NCI-H526 (cell line): ENCODE measurements around the gene PLEKHJ1.
"Not testable (repeated sequence)": the region's sequence is repeated elsewhere in the genome, so short reads cannot be mapped to it uniquely, and the experiment has no call there.

ENCODE experiments used
- DNase-seq, 2 experiments: peaks; one replicate each; lab custom pipeline; 2025; lab: John Stamatoyannopoulos, UW

The PLEKHJ1 gene

DNA sequence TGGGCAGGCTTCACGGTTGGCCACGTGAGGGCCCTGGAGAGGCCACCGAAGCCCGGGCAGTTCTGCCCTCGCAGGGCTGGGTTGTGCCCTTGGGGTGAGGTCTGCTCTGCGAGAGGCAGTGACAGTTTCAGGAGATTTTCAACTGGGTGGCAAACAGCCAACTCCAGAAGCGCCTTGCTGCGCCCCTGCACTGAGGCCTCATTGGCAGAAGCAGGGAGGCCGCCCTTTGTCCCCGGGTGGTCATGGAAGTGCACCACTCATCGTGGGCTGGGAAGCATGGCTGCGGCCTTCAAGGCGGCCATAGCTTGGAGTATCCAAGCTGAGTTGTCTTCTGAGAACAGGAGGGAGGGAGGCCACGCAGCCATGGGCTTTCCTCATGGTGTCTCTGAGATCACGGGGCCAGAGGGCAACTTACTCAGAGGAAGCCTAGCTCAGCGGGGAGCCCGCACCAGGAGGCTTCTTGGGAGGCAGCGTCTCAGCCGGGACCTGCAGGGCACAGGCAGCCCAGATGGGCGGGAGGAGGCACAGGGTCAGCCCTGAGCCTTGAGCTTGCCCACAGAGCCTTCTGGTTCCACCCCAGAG, 14.8 kb downstream of the PLEKHJ1 start:
- DNase-seq = no peak

DNA sequence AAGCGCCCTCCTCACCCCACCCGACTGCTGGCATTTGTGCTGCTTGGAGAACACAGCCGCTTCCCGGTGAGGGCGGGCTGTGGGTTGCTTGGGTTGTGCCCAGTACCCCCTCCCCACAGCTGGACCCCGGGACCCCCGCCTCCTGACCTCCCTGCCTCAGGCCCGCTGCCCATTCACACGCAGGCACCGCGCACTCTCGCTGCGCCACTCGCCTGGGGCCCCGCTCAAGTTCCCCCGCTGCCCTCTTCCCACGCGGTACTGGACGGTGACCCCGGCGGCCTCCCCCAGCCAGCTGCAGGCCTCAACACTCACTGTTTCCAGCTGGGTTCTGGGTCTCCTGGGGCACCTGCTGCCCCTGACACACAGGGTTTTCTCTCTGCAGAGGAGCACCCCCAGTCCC, 16.4 kb downstream of the PLEKHJ1 start:
- no peak for DNase-seq

DNA sequence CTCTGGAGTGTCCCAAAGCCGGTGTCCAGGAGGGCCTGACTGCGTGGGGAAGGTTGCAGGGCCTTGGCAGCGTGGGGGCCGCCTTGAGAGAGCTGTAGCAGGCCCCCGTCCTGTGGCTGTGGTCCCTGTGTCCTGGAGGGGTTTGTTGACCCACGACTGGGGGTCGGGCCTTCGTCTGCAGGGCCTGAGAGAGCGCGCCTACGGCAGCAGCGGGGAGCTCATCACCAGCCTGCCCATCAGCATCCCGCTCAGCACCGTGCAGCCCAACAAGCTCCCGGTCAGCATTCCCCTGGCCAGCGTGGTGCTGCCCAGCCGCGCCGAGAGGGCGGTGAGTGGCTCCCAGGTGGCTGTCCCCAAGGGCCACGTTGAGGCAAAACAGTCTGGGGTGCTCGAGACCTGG, 18.5 kb downstream of the PLEKHJ1 start:
- DNase-seq = no peak

DNA sequence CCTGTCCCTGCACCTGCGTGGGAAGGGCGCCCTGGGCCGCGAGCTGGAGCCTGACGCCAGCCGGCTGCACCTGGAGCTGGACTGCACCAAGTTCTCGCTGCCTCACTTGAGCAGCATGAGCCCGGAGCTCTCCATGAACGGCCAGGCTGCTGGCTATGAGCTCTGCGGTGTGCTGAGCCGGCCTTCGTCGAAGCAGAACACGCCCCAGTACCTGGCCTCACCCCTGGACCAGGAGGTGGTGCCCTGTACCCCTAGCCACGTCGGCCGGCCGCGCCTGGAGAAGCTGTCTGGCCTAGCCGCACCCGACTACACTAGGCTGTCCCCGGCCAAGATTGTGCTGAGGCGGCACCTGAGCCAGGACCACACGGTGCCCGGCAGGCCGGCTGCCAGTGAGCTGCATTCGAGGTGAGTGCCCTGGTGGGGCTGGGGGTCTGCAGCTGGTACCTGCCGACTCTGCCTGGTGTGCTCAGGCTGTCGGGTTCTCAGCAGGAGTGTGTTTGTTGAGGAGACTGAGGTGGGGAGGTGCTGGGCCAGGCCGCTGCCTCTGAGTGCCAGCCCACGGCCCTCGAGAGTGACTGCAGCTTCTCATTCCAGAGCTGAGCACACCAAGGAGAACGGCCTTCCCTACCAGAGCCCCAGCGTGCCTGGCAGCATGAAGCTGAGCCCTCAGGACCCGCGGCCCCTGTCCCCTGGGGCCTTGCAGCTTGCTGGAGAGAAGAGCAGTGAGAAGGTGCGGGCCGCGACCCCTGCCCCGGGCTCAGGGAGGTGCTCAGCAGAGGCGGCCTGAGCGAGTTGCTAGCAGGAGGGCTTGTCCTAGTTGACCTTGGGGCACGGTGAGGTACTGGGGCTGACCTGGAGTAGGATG, 19.5 kb downstream of the PLEKHJ1 start:
- DNase-seq = no peak

GRCh38 chr19:2215281-2215751, 20.8 kb downstream of the PLEKHJ1 start:
- no peak for DNase-seq

GRCh38 chr19:2214251-2214650, 21.9 kb downstream of the PLEKHJ1 start:
- no peak for DNase-seq

GRCh38 chr19:2213799-2214198, 22.3 kb downstream of the PLEKHJ1 start:
- no peak for DNase-seq

GRCh38 chr19:2212861-2213711, 23.0 kb downstream of the PLEKHJ1 start:
- DNase-seq = no peak

- DNase-seq = no peak
Measured at GRCh38 chr19:2210987-2211740, 25.0 kb downstream of the PLEKHJ1 start.

- no peak for DNase-seq
Measured at GRCh38 chr19:2210206-2210605, 25.9 kb downstream of the PLEKHJ1 start.

GRCh38 chr19:2209408-2209807, 26.7 kb downstream of the PLEKHJ1 start:
- DNase-seq = no peak

DNA sequence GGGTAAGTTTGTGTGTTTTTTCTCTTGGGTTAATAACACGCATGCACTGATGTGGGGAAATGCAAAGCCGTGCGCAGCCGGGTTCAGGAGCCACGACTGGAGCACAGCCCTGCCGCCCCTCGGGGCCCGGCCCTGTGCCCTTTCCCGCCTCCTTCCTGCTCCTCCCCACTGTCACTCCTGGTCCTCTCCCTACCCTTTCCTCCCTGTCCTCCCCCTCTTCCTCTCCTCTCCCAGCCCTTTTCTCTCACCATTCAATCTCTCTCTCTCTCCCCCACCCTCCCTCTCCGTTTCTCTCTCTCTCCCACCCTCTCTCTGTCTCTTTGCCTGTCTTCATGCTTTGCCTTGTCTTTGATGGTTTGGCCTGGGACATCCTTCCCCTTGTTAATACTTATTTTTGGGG, 27.2 kb downstream of the PLEKHJ1 start:
- no peak for DNase-seq

DNA sequence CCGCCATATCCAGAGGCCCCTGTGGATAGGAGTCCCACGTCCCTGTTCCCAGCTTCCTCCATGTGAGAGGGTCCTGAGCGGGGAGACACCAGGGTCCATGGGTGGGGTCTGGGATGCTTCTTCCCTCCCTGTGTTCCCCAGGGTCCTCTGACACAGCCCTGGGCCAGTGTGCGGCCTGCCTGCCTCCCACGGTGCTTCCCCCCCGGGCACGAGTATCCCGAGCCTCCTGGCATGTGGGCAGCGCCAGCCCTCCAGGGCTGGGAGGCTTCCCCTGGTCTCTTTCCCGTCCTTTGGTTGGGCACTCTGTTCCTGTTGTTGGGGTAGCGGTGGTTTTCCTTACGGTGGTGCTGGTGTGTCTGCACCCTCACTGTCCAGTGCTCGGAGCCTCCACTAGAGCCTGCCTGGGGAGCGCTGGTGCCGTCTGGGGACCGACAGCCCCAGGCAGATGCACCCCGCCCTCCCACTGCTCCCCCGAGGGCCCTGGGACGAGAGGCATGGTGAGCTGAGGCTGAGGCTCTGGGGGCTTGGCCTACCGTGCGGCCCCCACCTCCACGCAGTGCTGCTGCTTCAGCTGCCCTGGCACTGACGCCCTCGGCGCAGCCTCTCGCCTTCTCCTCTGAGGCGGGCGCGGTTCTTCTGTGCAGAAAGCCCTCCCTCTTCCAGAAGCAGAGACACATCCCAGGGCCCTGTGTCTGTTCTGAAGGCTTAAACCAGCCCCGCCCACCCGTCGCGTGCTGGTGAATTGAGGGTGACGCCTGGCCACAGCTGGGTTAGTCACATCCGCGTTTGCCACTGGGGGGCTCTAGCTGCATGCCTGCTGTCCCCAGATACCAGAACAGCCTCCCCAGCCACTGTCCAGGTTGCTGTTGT, 27.9 kb downstream of the PLEKHJ1 start:
- DNase-seq = no peak

DNA sequence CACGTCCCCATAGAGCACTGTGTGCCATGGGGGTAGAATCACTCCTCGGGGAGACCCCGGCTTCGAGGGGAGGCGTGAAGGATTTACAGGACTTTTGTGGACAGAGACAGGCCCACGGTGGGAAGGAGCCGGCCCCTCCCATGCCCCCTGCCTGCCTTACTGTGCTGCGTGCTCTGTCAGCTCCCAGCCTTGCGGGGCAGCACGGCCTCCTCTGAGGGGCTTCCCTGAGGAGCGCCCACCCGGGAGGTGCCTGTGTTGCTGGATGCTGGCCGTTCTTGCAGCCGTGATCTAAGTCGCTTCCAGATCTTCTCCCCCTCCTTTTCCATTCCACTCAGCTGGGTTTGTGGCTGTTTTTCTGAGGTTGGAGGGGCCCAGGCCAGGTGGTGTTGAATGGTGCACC, 29.1 kb downstream of the PLEKHJ1 start:
- no peak for DNase-seq

- DNase-seq = no peak
Measured at GRCh38 chr19:2202366-2202765, 33.8 kb downstream of the PLEKHJ1 start.

- DNase-seq = no peak
Measured at GRCh38 chr19:2201473-2202148, 34.5 kb downstream of the PLEKHJ1 start.

- not testable (repeated sequence) for DNase-seq
Measured at GRCh38 chr19:2200624-2201294, 35.4 kb downstream of the PLEKHJ1 start.

DNA sequence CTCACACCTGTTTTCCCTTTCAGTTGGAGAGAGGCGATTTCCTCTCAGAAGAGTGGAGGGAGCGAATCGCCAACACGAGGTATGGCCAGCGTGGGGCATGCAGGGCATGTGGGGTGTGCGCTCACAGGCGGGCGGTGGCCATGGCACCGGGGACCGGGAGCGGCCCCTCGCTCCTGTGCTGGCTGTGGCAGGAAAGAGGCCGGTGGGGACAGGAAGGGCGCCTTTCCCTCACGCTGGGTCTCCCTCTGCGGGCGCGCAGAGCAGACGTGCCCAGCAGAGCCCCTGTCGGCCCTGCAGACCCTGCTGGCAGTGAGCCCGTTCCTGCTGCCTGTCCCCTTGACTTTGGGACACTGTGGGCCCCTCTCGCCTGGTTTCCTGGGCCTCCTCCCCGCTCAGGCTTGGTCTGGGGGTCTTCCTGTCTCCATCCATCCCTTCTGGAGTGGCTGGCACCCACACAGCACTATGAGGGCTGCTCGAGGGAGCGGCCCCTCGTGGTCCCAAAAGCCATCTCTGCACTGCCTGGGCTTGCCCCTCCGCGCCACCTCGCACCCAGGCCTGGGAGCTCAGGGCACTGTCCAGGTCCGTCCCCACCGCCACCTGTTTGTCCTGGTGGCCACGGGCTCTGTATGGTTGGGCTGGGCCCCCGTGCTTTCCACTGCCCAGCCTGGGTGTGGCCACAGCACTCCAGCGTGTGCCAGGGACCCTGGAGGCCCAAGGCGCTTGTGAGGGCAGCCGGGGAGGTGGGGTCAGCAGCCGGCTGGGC, 36.1 kb downstream of the PLEKHJ1 start:
- DNase-seq = no peak

DNA sequence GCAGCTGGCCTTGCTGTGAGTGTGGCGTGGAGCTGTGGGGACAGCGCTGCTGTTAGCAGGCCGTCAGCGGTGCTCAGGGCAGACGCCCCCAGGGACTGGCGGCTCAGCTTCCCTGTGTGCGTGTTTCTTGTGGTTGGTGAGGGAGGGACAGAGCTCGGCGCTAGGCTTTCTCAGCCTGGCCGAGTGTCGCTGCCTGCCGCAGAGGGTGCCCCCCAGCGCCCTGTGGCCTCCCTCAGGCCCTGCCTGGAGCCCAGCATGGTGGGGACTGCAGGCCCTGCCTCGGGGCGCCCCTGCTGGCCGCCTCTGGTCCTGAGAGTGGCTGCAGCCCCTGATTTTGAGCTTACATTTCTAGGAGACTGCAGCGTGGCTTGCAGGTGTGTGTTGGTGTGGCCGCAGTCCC, 36.9 kb downstream of the PLEKHJ1 start:
- DNase-seq = no peak
